ENCODE data around the gene DDX55.

Gene DDX55

DNA sequence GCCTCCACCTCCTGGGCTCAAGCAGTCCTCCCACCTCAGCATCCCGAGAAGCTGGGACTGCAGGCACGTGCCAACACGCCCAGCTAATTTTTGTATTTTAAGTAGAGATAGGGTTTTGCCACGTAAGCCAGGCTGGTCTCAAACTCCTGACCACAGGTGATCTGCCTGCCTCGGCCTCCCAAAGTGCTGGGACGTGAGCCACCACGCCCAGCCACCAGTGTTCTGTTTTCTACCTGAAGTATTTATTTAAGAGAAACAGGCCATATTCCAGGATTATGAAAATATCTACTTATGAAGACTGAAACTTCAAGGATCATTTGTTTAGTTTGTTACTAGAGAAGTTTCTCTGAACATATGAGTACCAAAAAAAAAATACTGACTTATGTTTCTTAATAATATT lies 42.0 kb downstream of the DDX55 start:
- Histone ChIP-seq H3K4me3 (ENCODE audit: insufficient read depth, low read depth, low read length, poor library complexity, severe bottlenecking) (no peak overlapping the region), H3K9me3 (ENCODE audit: control insufficient read depth, low read length) (no peaks in the 10 kb centered on the region), H3K36me3 (ENCODE audit: control insufficient read depth, insufficient read depth, low read length) (peaks cover 28% of the 10 kb centered on the region), H3K27me3 (replicated peaks; ENCODE audit: control insufficient read depth, insufficient read depth, low read length, poor library complexity, severe bottlenecking) (no peaks in the 10 kb centered on the region), H3K27ac (ENCODE audit: insufficient read depth, low read length, poor library complexity, severe bottlenecking) (no peak overlapping the region), H3K4me1 (ENCODE audit: control insufficient read depth, insufficient read depth, low read length, poor library complexity, severe bottlenecking) (no peaks in the 10 kb centered on the region)
- no peak for DNase-seq

DNA sequence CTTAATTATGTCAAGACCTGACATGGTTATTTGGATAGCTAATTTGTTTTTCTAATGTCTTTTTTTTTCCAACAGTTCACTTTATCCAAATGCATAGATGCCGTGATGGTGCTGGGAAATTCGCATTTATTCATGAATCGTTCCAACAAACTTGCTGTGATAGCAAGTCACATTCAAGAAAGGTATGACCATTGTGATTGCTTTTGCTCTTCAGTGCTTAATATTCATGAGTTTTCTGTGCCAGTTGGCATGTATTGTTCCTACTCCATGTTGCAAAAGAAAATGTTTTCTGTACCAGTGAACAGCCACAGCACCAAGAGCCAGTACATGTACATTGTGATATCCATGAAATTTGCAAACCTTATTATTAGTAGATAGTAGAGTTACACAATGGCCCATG lies 43.5 kb downstream of the DDX55 start:
- Histone ChIP-seq H3K9me3 (ENCODE audit: control insufficient read depth, low read length) (no peaks in the 10 kb centered on the region), H3K4me1 (ENCODE audit: control insufficient read depth, insufficient read depth, low read length, poor library complexity, severe bottlenecking) (no peaks in the 10 kb centered on the region), H3K27me3 (replicated peaks; ENCODE audit: control insufficient read depth, insufficient read depth, low read length, poor library complexity, severe bottlenecking) (no peaks in the 10 kb centered on the region), H3K27ac (ENCODE audit: insufficient read depth, low read length, poor library complexity, severe bottlenecking) (no peak overlapping the region), H3K36me3 (ENCODE audit: control insufficient read depth, insufficient read depth, low read length) (peaks cover 41% of the 10 kb centered on the region), H3K4me3 (ENCODE audit: insufficient read depth, low read depth, low read length, poor library complexity, severe bottlenecking) (no peak overlapping the region)
- DNase-seq = no peak

GRCh38 chr12:123645878-123646277 lies 44.0 kb downstream of the DDX55 start:
- Histone ChIP-seq H3K27me3 (replicated peaks; ENCODE audit: control insufficient read depth, insufficient read depth, low read length, poor library complexity, severe bottlenecking) (no peaks in the 10 kb centered on the region), H3K36me3 (ENCODE audit: control insufficient read depth, insufficient read depth, low read length) (peaks cover 41% of the 10 kb centered on the region), H3K27ac (ENCODE audit: insufficient read depth, low read length, poor library complexity, severe bottlenecking) (no peak overlapping the region), H3K4me3 (ENCODE audit: insufficient read depth, low read depth, low read length, poor library complexity, severe bottlenecking) (no peak overlapping the region), H3K4me1 (ENCODE audit: control insufficient read depth, insufficient read depth, low read length, poor library complexity, severe bottlenecking) (no peaks in the 10 kb centered on the region), H3K9me3 (ENCODE audit: control insufficient read depth, low read length) (no peaks in the 10 kb centered on the region)
- no peak for DNase-seq

DNA sequence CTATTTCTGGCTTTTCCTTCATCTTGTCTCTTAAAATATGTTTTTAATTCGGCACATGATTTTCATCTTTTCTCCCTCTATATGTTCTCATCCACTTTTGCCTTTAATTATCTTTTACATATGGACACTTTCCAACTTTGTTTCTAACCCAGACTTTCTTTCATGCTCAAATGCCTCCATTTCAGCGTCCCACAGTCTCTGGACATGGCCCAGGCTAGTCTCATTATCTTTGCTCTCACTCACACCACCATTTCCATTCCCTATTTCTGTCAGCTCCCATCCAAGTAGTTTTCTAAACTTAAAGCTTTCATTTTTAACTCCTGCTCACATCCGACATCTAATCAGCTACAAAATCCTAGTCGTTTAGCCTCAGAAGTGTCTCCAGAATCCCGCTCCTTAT lies 46.5 kb downstream of the DDX55 start:
- no peak for DNase-seq
- Histone ChIP-seq H3K9me3 (ENCODE audit: control insufficient read depth, low read length) (no peaks in the 10 kb centered on the region), H3K4me3 (ENCODE audit: insufficient read depth, low read depth, low read length, poor library complexity, severe bottlenecking) (no peak overlapping the region), H3K27ac (ENCODE audit: insufficient read depth, low read length, poor library complexity, severe bottlenecking) (no peak overlapping the region), H3K36me3 (ENCODE audit: control insufficient read depth, insufficient read depth, low read length) (peaks cover 44% of the 10 kb centered on the region), H3K4me1 (ENCODE audit: control insufficient read depth, insufficient read depth, low read length, poor library complexity, severe bottlenecking) (no peaks in the 10 kb centered on the region), H3K27me3 (replicated peaks; ENCODE audit: control insufficient read depth, insufficient read depth, low read length, poor library complexity, severe bottlenecking) (no peaks in the 10 kb centered on the region)

- no peaks in the 10 kb centered on the region for H3K4me1 ChIP-seq (ENCODE audit: control insufficient read depth, insufficient read depth, low read length, poor library complexity, severe bottlenecking)
- DNase-seq = no peak
- H3K27ac ChIP-seq (ENCODE audit: insufficient read depth, low read length, poor library complexity, severe bottlenecking) = no peak overlapping the region
- peaks cover 38% of the 10 kb centered on the region for H3K36me3 ChIP-seq (ENCODE audit: control insufficient read depth, insufficient read depth, low read length)
- no peaks in the 10 kb centered on the region for H3K27me3 ChIP-seq (replicated peaks; ENCODE audit: control insufficient read depth, insufficient read depth, low read length, poor library complexity, severe bottlenecking)
- no peak overlapping the region for H3K4me3 ChIP-seq (ENCODE audit: insufficient read depth, low read depth, low read length, poor library complexity, severe bottlenecking)
- H3K9me3 ChIP-seq (ENCODE audit: control insufficient read depth, low read length) = no peaks in the 10 kb centered on the region
Observed at GRCh38 chr12:123654129-123654701, 52.3 kb downstream of the DDX55 start.

- no peak overlapping the region for H3K27ac ChIP-seq (ENCODE audit: insufficient read depth, low read length, poor library complexity, severe bottlenecking)
- H3K9me3 ChIP-seq (ENCODE audit: control insufficient read depth, low read length) = no peaks in the 10 kb centered on the region
- no peak for DNase-seq
- no peaks in the 10 kb centered on the region for H3K27me3 ChIP-seq (replicated peaks; ENCODE audit: control insufficient read depth, insufficient read depth, low read length, poor library complexity, severe bottlenecking)
- no peak overlapping the region for H3K4me3 ChIP-seq (ENCODE audit: insufficient read depth, low read depth, low read length, poor library complexity, severe bottlenecking)
- peaks cover 27% of the 10 kb centered on the region for H3K36me3 ChIP-seq (ENCODE audit: control insufficient read depth, insufficient read depth, low read length)
- H3K4me1 ChIP-seq (ENCODE audit: control insufficient read depth, insufficient read depth, low read length, poor library complexity, severe bottlenecking) = no peaks in the 10 kb centered on the region
Observed at GRCh38 chr12:123655420-123655819, 53.5 kb downstream of the DDX55 start.

DNA sequence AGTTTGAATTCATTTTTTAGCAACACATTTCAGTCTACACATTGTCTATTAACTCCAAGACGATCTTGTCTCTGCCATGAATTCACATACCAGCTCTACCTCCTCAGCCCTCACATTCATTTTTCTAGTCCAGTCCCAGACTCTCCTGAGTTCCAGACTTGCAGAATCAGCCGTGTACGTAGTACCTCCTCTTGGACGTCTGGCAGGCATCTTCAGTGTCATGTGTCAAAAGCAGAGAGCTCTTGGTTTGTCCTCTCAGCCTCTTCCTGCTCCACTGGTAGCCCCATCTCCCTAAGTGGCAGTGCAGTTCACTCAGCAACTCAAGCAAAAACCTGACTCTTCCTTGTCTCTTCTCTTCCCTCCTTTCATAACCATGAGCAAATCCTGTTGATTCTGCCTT lies 54.5 kb downstream of the DDX55 start:
- H3K9me3 ChIP-seq (ENCODE audit: control insufficient read depth, low read length) = no peaks in the 10 kb centered on the region
- H3K36me3 ChIP-seq (ENCODE audit: control insufficient read depth, insufficient read depth, low read length) = peaks cover 27% of the 10 kb centered on the region
- no peaks in the 10 kb centered on the region for H3K27me3 ChIP-seq (replicated peaks; ENCODE audit: control insufficient read depth, insufficient read depth, low read length, poor library complexity, severe bottlenecking)
- no peaks in the 10 kb centered on the region for H3K4me1 ChIP-seq (ENCODE audit: control insufficient read depth, insufficient read depth, low read length, poor library complexity, severe bottlenecking)
- H3K4me3 ChIP-seq (ENCODE audit: insufficient read depth, low read depth, low read length, poor library complexity, severe bottlenecking) = no peak overlapping the region
- H3K27ac ChIP-seq (ENCODE audit: insufficient read depth, low read length, poor library complexity, severe bottlenecking) = no peak overlapping the region
- DNase-seq = no peak

DNA sequence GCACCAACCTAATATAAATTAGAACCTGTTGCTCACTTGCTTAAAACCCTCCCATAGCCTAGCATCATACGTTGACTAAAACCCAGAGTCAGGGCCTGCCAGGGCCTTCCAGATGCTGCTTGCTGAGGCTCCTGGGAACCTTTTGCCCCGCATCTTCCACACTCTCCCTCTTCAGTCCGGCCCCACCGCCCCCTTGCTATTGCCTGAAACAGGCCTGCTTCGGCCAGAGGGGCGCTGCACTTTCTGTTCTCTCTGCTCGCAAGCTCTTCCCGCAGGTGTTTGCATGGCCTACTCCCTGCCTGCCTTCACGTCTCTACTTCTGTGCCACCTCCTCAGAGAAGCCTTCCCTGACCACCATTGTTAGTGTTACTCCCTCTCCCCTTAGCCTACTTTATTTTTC lies 55.3 kb downstream of the DDX55 start:
- no peaks in the 10 kb centered on the region for H3K9me3 ChIP-seq (ENCODE audit: control insufficient read depth, low read length)
- no peaks in the 10 kb centered on the region for H3K4me1 ChIP-seq (ENCODE audit: control insufficient read depth, insufficient read depth, low read length, poor library complexity, severe bottlenecking)
- H3K27ac ChIP-seq (ENCODE audit: insufficient read depth, low read length, poor library complexity, severe bottlenecking) = no peak overlapping the region
- no peaks in the 10 kb centered on the region for H3K27me3 ChIP-seq (replicated peaks; ENCODE audit: control insufficient read depth, insufficient read depth, low read length, poor library complexity, severe bottlenecking)
- DNase-seq = no peak
- H3K4me3 ChIP-seq (ENCODE audit: insufficient read depth, low read depth, low read length, poor library complexity, severe bottlenecking) = no peak overlapping the region
- H3K36me3 ChIP-seq (ENCODE audit: control insufficient read depth, insufficient read depth, low read length) = peaks cover 21% of the 10 kb centered on the region

DNA sequence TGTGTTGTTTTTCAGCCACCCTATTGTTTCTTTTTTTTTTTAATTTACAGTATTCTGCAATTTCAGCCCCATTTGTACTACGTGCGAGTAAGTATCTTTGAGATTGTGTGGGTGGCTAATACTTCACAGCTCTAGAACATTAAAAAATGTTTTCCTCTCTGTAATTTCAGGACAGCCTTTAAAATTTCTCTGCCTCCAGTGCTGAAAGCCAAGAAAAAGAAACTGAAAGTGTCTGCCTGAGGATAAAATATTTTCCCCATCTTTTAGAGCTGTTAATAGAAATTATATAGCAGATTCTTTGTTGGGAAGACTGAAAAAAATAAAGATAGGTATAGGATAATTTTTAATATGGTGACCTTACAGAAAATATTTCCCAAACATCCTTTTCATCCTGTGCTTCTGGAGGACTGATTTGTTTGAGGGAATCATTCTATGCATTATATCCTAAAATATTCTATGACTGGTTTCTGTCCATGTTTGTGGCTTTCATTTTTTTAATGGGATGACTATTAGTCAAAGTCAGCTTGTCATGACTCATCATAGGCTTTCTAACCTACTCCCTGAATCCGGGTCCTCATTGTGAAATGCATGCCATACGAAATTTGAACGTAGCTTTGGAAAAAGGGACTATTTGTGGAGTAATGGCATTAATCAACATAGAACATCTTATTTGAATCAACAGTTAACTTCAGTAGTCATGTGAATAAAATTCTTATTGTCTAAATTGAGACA lies 58.3 kb downstream of the DDX55 start:
- no peak for DNase-seq
- Histone ChIP-seq H3K4me1 (ENCODE audit: control insufficient read depth, insufficient read depth, low read length, poor library complexity, severe bottlenecking) (no peaks in the 10 kb centered on the region), H3K4me3 (ENCODE audit: insufficient read depth, low read depth, low read length, poor library complexity, severe bottlenecking) (no peak overlapping the region), H3K9me3 (ENCODE audit: control insufficient read depth, low read length) (no peaks in the 10 kb centered on the region), H3K27me3 (replicated peaks; ENCODE audit: control insufficient read depth, insufficient read depth, low read length, poor library complexity, severe bottlenecking) (no peaks in the 10 kb centered on the region), H3K27ac (ENCODE audit: insufficient read depth, low read length, poor library complexity, severe bottlenecking) (no peak overlapping the region), H3K36me3 (ENCODE audit: control insufficient read depth, insufficient read depth, low read length) (peaks cover 17% of the 10 kb centered on the region)

DNA sequence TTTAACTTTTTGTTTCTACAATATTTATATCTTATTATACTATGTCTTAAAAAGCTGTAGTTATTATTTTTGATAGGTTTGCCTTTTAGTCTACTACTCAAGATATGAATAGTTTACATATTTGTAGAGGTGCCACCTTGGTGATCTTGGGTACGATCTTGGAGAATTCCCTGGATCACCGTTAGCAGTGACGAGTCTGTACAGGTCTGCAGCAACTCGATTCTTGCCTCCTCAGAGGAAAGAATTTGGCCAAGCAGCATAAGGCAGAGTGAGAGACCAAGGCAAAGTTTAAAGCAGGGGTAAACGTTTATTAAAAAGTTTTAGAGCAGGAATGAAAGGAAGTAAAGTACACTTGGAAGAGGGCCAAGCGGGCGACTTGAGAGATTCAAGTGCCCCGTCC lies 65.9 kb downstream of the DDX55 start:
- no peaks in the 10 kb centered on the region for H3K9me3 ChIP-seq (ENCODE audit: control insufficient read depth, low read length)
- no peak overlapping the region for H3K27ac ChIP-seq (ENCODE audit: insufficient read depth, low read length, poor library complexity, severe bottlenecking)
- H3K4me3 ChIP-seq (ENCODE audit: insufficient read depth, low read depth, low read length, poor library complexity, severe bottlenecking) = no peak overlapping the region
- no peaks in the 10 kb centered on the region for H3K36me3 ChIP-seq (ENCODE audit: control insufficient read depth, insufficient read depth, low read length)
- H3K27me3 ChIP-seq (replicated peaks; ENCODE audit: control insufficient read depth, insufficient read depth, low read length, poor library complexity, severe bottlenecking) = no peaks in the 10 kb centered on the region
- H3K4me1 ChIP-seq (ENCODE audit: control insufficient read depth, insufficient read depth, low read length, poor library complexity, severe bottlenecking) = peaks cover 6% of the 10 kb centered on the region
- DNase-seq = no peak

All from effector memory CD4-positive, alpha-beta T cell (primary cell).